HFF-Myc (cell line): ENCODE results near the gene UGP2.

ENCODE experiments used
- DNase-seq: peaks from one replicate; pipeline ENCODE4 v3.0.0-alpha.2; 2011; ENCODE audit warnings: low read depth; ENCODE audit errors: extremely low read depth
- H3K4me3 ChIP-seq: replicated peaks from 2 replicates; pipeline ENCODE4 v1.5.1; 2011; ENCODE audit warnings: low read depth, mild to moderate bottlenecking, control low read depth, low read length
- TF ChIP-seq, protein P1 (sequence below): IDR thresholded peaks from 2 replicates; pipeline ENCODE4 v1.5.1; 2012; ENCODE audit warnings: mild to moderate bottlenecking, low read depth, low read length, control low read depth; ENCODE audit errors: missing control alignments

Gene UGP2

DNA sequence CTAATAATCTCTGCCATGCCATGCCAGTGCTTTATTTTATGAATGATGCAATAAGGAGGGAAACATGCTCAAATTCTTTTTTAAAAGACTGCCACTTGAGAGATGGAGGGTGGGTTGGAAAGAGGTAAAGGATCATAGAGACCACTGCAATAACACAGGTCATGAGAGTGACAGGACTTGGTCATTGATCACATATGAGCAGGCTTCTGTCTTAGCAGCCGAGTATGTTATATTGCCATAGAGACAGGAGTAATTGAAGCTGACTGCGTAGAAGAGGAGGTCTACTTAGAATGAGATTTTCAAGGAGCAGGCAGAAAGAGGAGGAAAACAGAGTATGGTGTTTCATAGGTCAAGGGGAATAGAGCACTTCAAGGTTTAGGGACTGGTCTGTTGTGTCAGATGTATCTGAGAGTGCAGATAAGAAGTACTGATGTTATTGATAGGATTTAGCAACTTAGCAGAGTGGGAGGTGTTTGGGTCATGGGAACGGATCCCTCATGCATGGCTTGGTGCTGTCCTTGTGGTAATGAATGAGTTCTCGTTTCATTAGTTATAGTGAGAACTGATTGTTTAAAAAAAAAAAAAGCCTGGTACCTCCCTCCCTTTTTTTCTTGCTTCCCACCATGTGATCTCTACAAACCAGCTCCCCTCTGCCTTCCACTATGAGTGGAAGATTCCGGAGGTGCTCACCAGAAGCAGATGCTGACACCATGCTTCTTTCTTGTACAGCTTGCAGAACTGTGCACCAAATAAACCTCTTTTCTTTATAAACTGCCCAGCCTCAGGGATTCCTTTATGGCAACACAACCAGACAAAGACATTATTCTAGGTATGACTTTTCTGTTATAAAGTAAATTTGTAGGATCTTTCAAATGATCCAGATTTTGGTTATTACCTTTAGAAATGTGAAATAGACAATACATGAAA is 32.8 kb downstream of the UGP2 start:
- no peak for DNase-seq
- TF ChIP-seq, protein P1, sequence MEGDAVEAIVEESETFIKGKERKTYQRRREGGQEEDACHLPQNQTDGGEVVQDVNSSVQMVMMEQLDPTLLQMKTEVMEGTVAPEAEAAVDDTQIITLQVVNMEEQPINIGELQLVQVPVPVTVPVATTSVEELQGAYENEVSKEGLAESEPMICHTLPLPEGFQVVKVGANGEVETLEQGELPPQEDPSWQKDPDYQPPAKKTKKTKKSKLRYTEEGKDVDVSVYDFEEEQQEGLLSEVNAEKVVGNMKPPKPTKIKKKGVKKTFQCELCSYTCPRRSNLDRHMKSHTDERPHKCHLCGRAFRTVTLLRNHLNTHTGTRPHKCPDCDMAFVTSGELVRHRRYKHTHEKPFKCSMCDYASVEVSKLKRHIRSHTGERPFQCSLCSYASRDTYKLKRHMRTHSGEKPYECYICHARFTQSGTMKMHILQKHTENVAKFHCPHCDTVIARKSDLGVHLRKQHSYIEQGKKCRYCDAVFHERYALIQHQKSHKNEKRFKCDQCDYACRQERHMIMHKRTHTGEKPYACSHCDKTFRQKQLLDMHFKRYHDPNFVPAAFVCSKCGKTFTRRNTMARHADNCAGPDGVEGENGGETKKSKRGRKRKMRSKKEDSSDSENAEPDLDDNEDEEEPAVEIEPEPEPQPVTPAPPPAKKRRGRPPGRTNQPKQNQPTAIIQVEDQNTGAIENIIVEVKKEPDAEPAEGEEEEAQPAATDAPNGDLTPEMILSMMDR = no peak

DNA sequence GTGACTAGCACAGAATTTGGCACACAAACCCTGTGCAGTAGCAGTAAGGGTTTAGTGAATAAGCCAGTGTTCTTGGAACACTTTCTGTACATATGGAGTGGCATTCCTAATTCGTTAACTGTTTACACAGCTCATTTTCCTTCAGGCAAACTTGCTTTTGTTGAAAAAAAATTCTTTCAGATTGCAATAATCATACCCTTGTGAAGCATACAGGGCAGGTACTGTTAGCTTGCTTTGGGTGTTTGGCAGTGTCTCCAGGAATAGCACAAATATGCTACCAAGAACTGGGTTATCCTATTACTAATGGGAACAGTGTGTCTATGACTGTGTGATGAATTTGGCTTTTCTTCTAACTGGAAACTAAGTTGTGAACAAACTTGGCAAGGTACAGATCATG is 33.4 kb downstream of the UGP2 start:
- no peak for DNase-seq
- no peak overlapping the region for H3K4me3 ChIP-seq
- TF ChIP-seq, protein P1 = no peak

More for the DNA sequence above, 32.8 kb downstream of the UGP2 start:
- no peak overlapping the region for H3K4me3 ChIP-seq

DNA sequence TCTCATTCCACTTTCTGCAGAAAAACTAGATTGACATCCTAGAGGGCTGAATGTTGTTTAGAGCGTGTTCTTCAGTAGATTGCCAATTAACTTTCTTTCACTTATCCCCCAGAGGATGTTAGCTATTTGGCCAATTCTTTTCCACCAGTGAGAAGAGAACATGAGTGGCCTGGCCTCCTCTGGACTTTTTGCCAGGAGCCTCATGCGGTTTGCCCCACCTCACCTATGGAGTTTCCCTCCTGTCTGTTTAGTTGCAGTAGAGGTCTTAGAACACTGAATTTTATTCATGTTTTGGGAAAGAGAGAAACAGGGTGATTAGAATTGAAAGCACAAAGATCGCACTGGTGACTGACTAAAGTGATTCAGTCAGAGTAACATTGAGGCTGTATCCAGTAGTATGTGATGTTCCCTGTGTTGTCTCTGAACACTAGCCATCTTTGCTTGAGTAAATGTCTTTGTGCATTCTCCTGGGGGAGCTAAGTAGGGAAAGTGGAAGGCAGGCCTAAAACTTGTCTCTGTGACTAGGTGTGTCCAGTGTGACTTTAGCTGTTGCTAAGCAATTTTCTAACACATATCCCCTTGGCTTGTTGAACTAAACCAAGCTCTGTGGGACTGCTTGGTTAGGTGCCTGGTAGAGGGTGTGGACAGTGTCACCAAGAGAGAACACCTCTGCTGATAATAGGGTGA is 34.0 kb downstream of the UGP2 start:
- no peak for DNase-seq
- no peak overlapping the region for H3K4me3 ChIP-seq
- TF ChIP-seq, protein P1 = no peak

DNA sequence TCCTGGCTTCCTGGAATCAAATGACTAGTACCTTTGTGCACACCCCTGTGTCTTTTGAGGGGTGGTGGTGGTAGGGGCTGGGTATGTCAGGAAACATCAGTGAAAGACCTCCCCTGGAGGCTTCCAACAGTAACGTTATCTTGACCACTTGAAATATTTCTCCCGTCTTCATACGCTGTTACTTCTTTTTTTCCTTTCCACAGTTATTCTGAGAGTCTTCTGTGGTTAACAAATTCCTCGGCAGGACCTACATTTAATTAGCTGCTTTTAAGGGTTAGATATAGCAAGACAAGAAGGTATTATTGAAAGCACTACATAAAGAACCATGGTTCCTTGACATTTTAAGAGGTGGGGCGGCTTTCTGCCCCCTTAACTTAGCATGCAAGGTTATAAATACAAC is 34.6 kb downstream of the UGP2 start:
- H3K4me3 ChIP-seq = no peak overlapping the region
- DNase-seq = no peak
- TF ChIP-seq, protein P1 = no peak

DNA sequence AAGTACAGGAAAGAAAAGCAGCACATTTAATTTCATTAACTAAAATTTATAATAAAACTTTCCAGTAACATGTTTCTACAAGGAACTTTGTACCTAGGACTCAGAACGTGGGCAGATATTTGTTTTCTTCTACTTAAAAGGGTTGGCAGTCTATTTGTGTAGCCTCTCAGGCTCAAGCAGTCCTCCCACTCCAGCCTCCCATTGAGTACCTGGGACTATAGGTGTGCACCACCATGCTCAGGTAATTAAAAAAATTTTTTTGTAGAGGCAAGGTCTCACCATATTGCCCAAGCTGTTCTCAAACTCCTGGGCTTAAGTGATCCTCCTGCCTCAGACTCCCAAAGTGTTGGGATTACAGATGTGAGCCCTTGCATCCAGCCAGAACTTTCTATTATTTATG is 36.8 kb downstream of the UGP2 start:
- TF ChIP-seq, protein P1 = no peak
- no peak for DNase-seq
- no peak overlapping the region for H3K4me3 ChIP-seq

DNA sequence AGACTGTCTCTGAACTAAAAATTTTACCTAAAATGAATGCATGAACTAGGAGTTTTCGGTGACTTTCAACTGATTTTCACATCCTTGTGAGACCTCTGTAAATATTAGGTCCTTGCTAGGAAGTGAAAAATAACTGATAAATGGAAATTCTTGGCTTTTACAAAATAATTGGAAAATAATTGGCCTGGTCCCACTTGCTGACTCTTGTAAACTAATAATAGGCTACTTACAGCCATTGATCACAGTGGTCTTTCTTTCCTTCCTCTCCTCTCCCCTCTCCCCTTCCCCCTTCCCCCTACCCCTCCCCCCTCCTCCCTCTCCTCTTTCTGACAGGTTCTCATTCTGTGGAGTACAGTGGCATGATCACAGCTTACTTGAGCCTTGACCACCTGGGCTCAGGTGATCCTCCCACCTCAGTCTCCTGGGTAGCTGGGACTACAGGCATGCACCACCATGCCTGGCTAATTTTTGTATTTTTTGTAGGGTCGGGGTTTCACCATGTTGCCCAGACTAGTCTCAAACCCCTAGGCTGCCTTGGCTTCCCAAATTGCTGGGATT is 38.3 kb downstream of the UGP2 start:
- TF ChIP-seq, protein P1 = no peak
- no peak overlapping the region for H3K4me3 ChIP-seq
- no peak for DNase-seq
